Measurements from ENCODE around the gene RPS6KL1.

The RPS6KL1 gene

GRCh38 chr14:74864198-74864597 is 58.9 kb downstream of the RPS6KL1 start:
- no peak for DNase-seq
- no peak overlapping the region for H2BK120ac ChIP-seq (ENCODE audit: low read depth, low read length)
- WGBS: 95% methylated on average over 6 of the region's 9 CpGs
- H3K4me3 ChIP-seq (ENCODE audit: insufficient read depth in 1 of 2, low read depth in 1 of 2, low read length in 2 of 2): no peak overlapping the region
- no peak overlapping the region for H4K8ac ChIP-seq (ENCODE audit: low read length)
- H2BK12ac ChIP-seq (ENCODE audit: low read length in 2 of 2): no peak overlapping the region
- H3K27me3 ChIP-seq (ENCODE audit: control insufficient read depth in 1 of 2, insufficient read depth in 1 of 2, low read length in 2 of 2): peaks cover 2 to 29% of the 10 kb centered on the region in 2 experiments
- H3K4me1 ChIP-seq (ENCODE audit: control insufficient read depth, insufficient read depth, low read depth, low read length): peaks cover 1% of the 10 kb centered on the region
- H2AK5ac ChIP-seq (ENCODE audit: low read length, severe bottlenecking): no peak overlapping the region
- H3K14ac ChIP-seq (ENCODE audit: low read length in 2 of 2): no peak overlapping the region
- H2BK5ac ChIP-seq (ENCODE audit: low read depth, low read length, poor library complexity, severe bottlenecking): no peak overlapping the region
- no peak overlapping the region for H4K91ac ChIP-seq (ENCODE audit: low read length)
- H3K79me1 ChIP-seq (replicated peaks; ENCODE audit: low read length, poor library complexity, severe bottlenecking): no peaks in the 10 kb centered on the region
- H3K36me3 ChIP-seq (ENCODE audit: control insufficient read depth in 1 of 2, insufficient read depth in 2 of 2, low read depth in 1 of 2, low read length in 2 of 2): no peaks in the 10 kb centered on the region
- no peak overlapping the region for H3K9ac ChIP-seq (ENCODE audit: low read length)
- no peak overlapping the region for H3K4ac ChIP-seq (ENCODE audit: low read depth in 1 of 2, low read length in 2 of 2)
- no peak overlapping the region for H3K4me2 ChIP-seq (ENCODE audit: low read length, poor library complexity, severe bottlenecking)
- H3K23ac ChIP-seq (ENCODE audit: low read length in 2 of 2): no peak overlapping the region
- no peaks in the 10 kb centered on the region for H3K9me3 ChIP-seq (ENCODE audit: control insufficient read depth, low read length)
- H3K18ac ChIP-seq (ENCODE audit: low read depth in 1 of 2, low read length in 2 of 2): no peak overlapping the region
- no peak overlapping the region for H2AFZ ChIP-seq (ENCODE audit: low read depth, low read length)
- H2BK15ac ChIP-seq (ENCODE audit: low read depth, poor library complexity, severe bottlenecking): no peak overlapping the region
- no peak overlapping the region for H3K27ac ChIP-seq (ENCODE audit: low read length, poor library complexity, severe bottlenecking)

GRCh38 chr14:74863274-74863673 is 59.8 kb downstream of the RPS6KL1 start:
- Histone ChIP-seq H3K14ac (ENCODE audit: low read length in 2 of 2) (no peak overlapping the region), H3K36me3 (ENCODE audit: control insufficient read depth in 1 of 2, insufficient read depth in 2 of 2, low read depth in 1 of 2, low read length in 2 of 2) (no peaks in the 10 kb centered on the region), H3K9me3 (ENCODE audit: control insufficient read depth, low read length) (no peaks in the 10 kb centered on the region), H4K8ac (ENCODE audit: low read length) (no peak overlapping the region), H2BK5ac (ENCODE audit: low read depth, low read length, poor library complexity, severe bottlenecking) (no peak overlapping the region), H3K9ac (ENCODE audit: low read length) (no peak overlapping the region), H2BK120ac (ENCODE audit: low read depth, low read length) (no peak overlapping the region), H3K4me2 (ENCODE audit: low read length, poor library complexity, severe bottlenecking) (no peak overlapping the region), H4K91ac (ENCODE audit: low read length) (no peak overlapping the region), H2AK5ac (ENCODE audit: low read length, severe bottlenecking) (no peak overlapping the region), H3K4ac (ENCODE audit: low read depth in 1 of 2, low read length in 2 of 2) (no peak overlapping the region), H3K79me1 (replicated peaks; ENCODE audit: low read length, poor library complexity, severe bottlenecking) (no peaks in the 10 kb centered on the region), H3K18ac (ENCODE audit: low read depth in 1 of 2, low read length in 2 of 2) (no peak overlapping the region), H3K27me3 (ENCODE audit: control insufficient read depth in 1 of 2, insufficient read depth in 1 of 2, low read length in 2 of 2) (peaks cover 2 to 29% of the 10 kb centered on the region in 2 experiments), H2AFZ (ENCODE audit: low read depth, low read length) (no peak overlapping the region), H3K27ac (ENCODE audit: low read length, poor library complexity, severe bottlenecking) (no peak overlapping the region), H2BK15ac (ENCODE audit: low read depth, poor library complexity, severe bottlenecking) (no peak overlapping the region), H3K23ac (ENCODE audit: low read length in 2 of 2) (no peak overlapping the region), H2BK12ac (ENCODE audit: low read length in 2 of 2) (no peak overlapping the region), H3K4me3 (ENCODE audit: insufficient read depth in 1 of 2, low read depth in 1 of 2, low read length in 2 of 2) (no peak overlapping the region), H3K4me1 (ENCODE audit: control insufficient read depth, insufficient read depth, low read depth, low read length) (peaks cover 1% of the 10 kb centered on the region)
- 88% methylated on average over 9 of the region's 9 CpGs for WGBS
- DNase-seq: no peak

- Histone ChIP-seq H3K9me3 (ENCODE audit: control insufficient read depth, low read length) (no peaks in the 10 kb centered on the region), H3K14ac (ENCODE audit: low read length in 2 of 2) (no peak overlapping the region), H3K36me3 (ENCODE audit: control insufficient read depth in 1 of 2, insufficient read depth in 2 of 2, low read depth in 1 of 2, low read length in 2 of 2) (no peaks in the 10 kb centered on the region), H3K4ac (ENCODE audit: low read depth in 1 of 2, low read length in 2 of 2) (no peak overlapping the region), H3K4me1 (ENCODE audit: control insufficient read depth, insufficient read depth, low read depth, low read length) (peaks cover 1% of the 10 kb centered on the region), H3K4me3 (ENCODE audit: insufficient read depth in 1 of 2, low read depth in 1 of 2, low read length in 2 of 2) (no peak overlapping the region), H2AFZ (ENCODE audit: low read depth, low read length) (no peak overlapping the region), H2BK5ac (ENCODE audit: low read depth, low read length, poor library complexity, severe bottlenecking) (no peak overlapping the region), H3K18ac (ENCODE audit: low read depth in 1 of 2, low read length in 2 of 2) (no peak overlapping the region), H2BK120ac (ENCODE audit: low read depth, low read length) (no peak overlapping the region), H3K27ac (ENCODE audit: low read length, poor library complexity, severe bottlenecking) (no peak overlapping the region), H3K23ac (ENCODE audit: low read length in 2 of 2) (no peak overlapping the region), H3K4me2 (ENCODE audit: low read length, poor library complexity, severe bottlenecking) (no peak overlapping the region), H3K27me3 (ENCODE audit: control insufficient read depth in 1 of 2, insufficient read depth in 1 of 2, low read length in 2 of 2) (peaks cover 2 to 18% of the 10 kb centered on the region in 2 experiments), H4K91ac (ENCODE audit: low read length) (no peak overlapping the region), H3K79me1 (replicated peaks; ENCODE audit: low read length, poor library complexity, severe bottlenecking) (no peaks in the 10 kb centered on the region), H3K9ac (ENCODE audit: low read length) (no peak overlapping the region), H4K8ac (ENCODE audit: low read length) (no peak overlapping the region), H2BK12ac (ENCODE audit: low read length in 2 of 2) (no peak overlapping the region), H2AK5ac (ENCODE audit: low read length, severe bottlenecking) (no peak overlapping the region), H2BK15ac (ENCODE audit: low read depth, poor library complexity, severe bottlenecking) (no peak overlapping the region)
- no peak for DNase-seq
- 97% methylated on average over 1 of the region's 3 CpGs for WGBS
Measured at GRCh38 chr14:74861734-74862090, 61.3 kb downstream of the RPS6KL1 start.

- H2AK5ac ChIP-seq (ENCODE audit: low read length, severe bottlenecking): no peak overlapping the region
- H3K4me1 ChIP-seq (ENCODE audit: control insufficient read depth, insufficient read depth, low read depth, low read length): peaks cover 1% of the 10 kb centered on the region
- no peak overlapping the region for H3K18ac ChIP-seq (ENCODE audit: low read depth in 1 of 2, low read length in 2 of 2)
- H3K27me3 ChIP-seq (ENCODE audit: control insufficient read depth in 1 of 2, insufficient read depth in 1 of 2, low read length in 2 of 2): peaks cover 0 to 12% of the 10 kb centered on the region in 2 experiments
- H3K4me2 ChIP-seq (ENCODE audit: low read length, poor library complexity, severe bottlenecking): no peak overlapping the region
- no peak overlapping the region for H3K4me3 ChIP-seq (ENCODE audit: insufficient read depth in 1 of 2, low read depth in 1 of 2, low read length in 2 of 2)
- no peak overlapping the region for H4K91ac ChIP-seq (ENCODE audit: low read length)
- H3K9ac ChIP-seq (ENCODE audit: low read length): peak overlapping the region; percentile 32
- H2BK120ac ChIP-seq (ENCODE audit: low read depth, low read length): no peak overlapping the region
- WGBS: 17% methylated on average over 6 of the region's 7 CpGs
- DNase-seq: peak; percentile 82
- no peak overlapping the region for H2BK5ac ChIP-seq (ENCODE audit: low read depth, low read length, poor library complexity, severe bottlenecking)
- no peaks in the 10 kb centered on the region for H3K9me3 ChIP-seq (ENCODE audit: control insufficient read depth, low read length)
- H3K23ac ChIP-seq (ENCODE audit: low read length in 2 of 2): no peak overlapping the region
- H2BK12ac ChIP-seq (ENCODE audit: low read length in 2 of 2): no peak overlapping the region
- H3K14ac ChIP-seq (ENCODE audit: low read length in 2 of 2): no peak overlapping the region
- H3K4ac ChIP-seq (ENCODE audit: low read depth in 1 of 2, low read length in 2 of 2): no peak overlapping the region
- H3K36me3 ChIP-seq (ENCODE audit: control insufficient read depth in 1 of 2, insufficient read depth in 2 of 2, low read depth in 1 of 2, low read length in 2 of 2): no peaks in the 10 kb centered on the region
- no peak overlapping the region for H3K27ac ChIP-seq (ENCODE audit: low read length, poor library complexity, severe bottlenecking)
- H2BK15ac ChIP-seq (ENCODE audit: low read depth, poor library complexity, severe bottlenecking): no peak overlapping the region
- H4K8ac ChIP-seq (ENCODE audit: low read length): no peak overlapping the region
- no peaks in the 10 kb centered on the region for H3K79me1 ChIP-seq (replicated peaks; ENCODE audit: low read length, poor library complexity, severe bottlenecking)
- no peak overlapping the region for H2AFZ ChIP-seq (ENCODE audit: low read depth, low read length)
Measured at GRCh38 chr14:74860899-74861733, 61.9 kb downstream of the RPS6KL1 start.

Data from mesenchymal stem cell (in vitro differentiated cells and primary cell).